Spleen (tissue), 11 donors: ENCODE measurements around the gene SP110. TPM values are rescaled to one million over a fixed set of nuclear protein-coding genes. Genes with fewer than 3 reads are reported as not detected.

Source experiments
- DNase-seq: peaks from one replicate; pipeline ENCODE4 v3.0.0-alpha.2; 2020
- H3K27ac ChIP-seq, 8 donors: fragments of 200-600 bp; sonication (generic) in 7 of 8; 1 replicate in 4 of 8; 2 replicates in 4 of 8; pipeline versions ENCODE4 v1.5.0 to v1.8.0; 2016 to 2021; ENCODE audit warnings: inconsistent platforms in 4 of 8, mild to moderate bottlenecking in 4 of 8, moderate library complexity in 1 of 8
- H3K27me3 ChIP-seq, 7 donors: fragments of 200-600 bp; sonication (generic) in 6 of 7; replicated peaks in 1 of 7; 1 replicate in 4 of 7; 2 replicates in 3 of 7; pipeline versions ENCODE4 v1.5.0 to v1.8.0; 2016 to 2021; ENCODE audit warnings: inconsistent platforms in 3 of 7, mild to moderate bottlenecking in 1 of 7
- H3K36me3 ChIP-seq, 6 donors: fragments of 200-600 bp; sonication (generic) in 5 of 6; 1 replicate in 4 of 6; 2 replicates in 2 of 6; pipeline versions ENCODE4 v1.5.0 to v1.8.0; 2016 to 2021; ENCODE audit warnings: inconsistent platforms in 2 of 6
- H3K4me1 ChIP-seq, 6 donors: fragments of 200-600 bp; sonication (generic) in 5 of 6; 1 replicate in 3 of 6; 2 replicates in 3 of 6; pipeline versions ENCODE4 v1.5.0 to v1.8.0; 2016 to 2021; ENCODE audit warnings: inconsistent platforms in 3 of 6
- H3K4me3 ChIP-seq, 8 donors: fragments of 200-600 bp; sonication (generic) in 7 of 8; 1 replicate in 4 of 8; 2 replicates in 4 of 8; pipeline versions ENCODE4 v1.5.0 to v1.8.0; 2016 to 2021; ENCODE audit warnings: inconsistent platforms in 4 of 8, mild to moderate bottlenecking in 4 of 8, moderate library complexity in 2 of 8
- H3K9me3 ChIP-seq, 8 donors: fragments of 200-600 bp; sonication (generic) in 7 of 8; 1 replicate in 4 of 8; 2 replicates in 4 of 8; pipeline versions ENCODE4 v1.5.0 to v1.8.0; 2016 to 2021; ENCODE audit warnings: inconsistent platforms in 4 of 8
- CTCF ChIP-seq, 11 experiments: fragments of 200-600 bp in 7 of 11; fragments of 450-650 bp in 4 of 11; sonication (generic) in 4 of 11; IDR thresholded peaks in 8 of 11; conservative IDR thresholded peaks in 3 of 11; 1 replicate in 7 of 11; 2 replicates in 4 of 11; pipeline versions ENCODE4 v1.4.0 to v1.8.0; 2016 to 2021; ENCODE audit warnings: antibody characterized with exemption in 11 of 11, inconsistent platforms in 4 of 11, mild to moderate bottlenecking in 1 of 11
- POLR2A ChIP-seq, 3 donors: fragments of 450-650 bp; IDR thresholded peaks; one replicate each; pipeline ENCODE4 v1.5.1; 2017; ENCODE audit warnings: antibody characterized with exemption in 3 of 3, mild to moderate bottlenecking in 1 of 3
- POLR2AphosphoS5 ChIP-seq, 3 donors: sonication (generic); formaldehyde crosslinking; IDR thresholded peaks; one replicate each; pipeline ENCODE4 v1.5.1; 2017; ENCODE audit warnings: antibody characterized with exemption in 3 of 3
- WGBS, 5 donors: extraction: QIAGEN DNeasy Blood & Tissue Kit in 3 of 5; methylation state at CpG; one replicate each; pipeline versions ENCODE4 v1.1.5 to v1.1.7; 2013 to 2018; 5-methylcytosine and 5-hydroxymethylcytosine counted together
- intact Hi-C: fragments of 100-400 bp; cut with DNase I; formaldehyde crosslinking; loops from one replicate; pipeline ENCODE4 v1.15.0; 2023; ENCODE audit warnings: low total_unique reads
- polyA plus RNA-seq, 3 donors: library from polyadenylated mRNA; stranded (reverse); fragments of 200-250 nt; gene quantifications; one replicate each; pipeline ENCODE4 v1.2.1, GENCODE V29; 2013
- total RNA-seq, 7 donors: library from RNA; depleted of rRNA in 3 of 7; stranded (reverse); fragments of >200 nt in 3 of 7; fragmentation: NEBNext Ultra II Directional in 4 of 7; extraction: Animal tissue kit (Norgen Biotek cat#: 25700) in 4 of 7; gene quantifications; one replicate each; pipeline versions ENCODE4 v1.1.0 to v1.2.1, GENCODE V29; 2016 to 2021
- donor health status: healthy with polysubstance abuse.
- donor health status: DM: no; HTN: no; CAD: no; lungs with moderate emphysema.
- donor health status: DM: no; HTN: no; CAD: no.
- donor health status: Bipolar disorder and iron deficiency.
- donor health status: healthy.
- donor health status: DM: no; HTN: no; CAD: no.
- donor health status: DM: yes; HTN: yes; CAD: no.

Gene SP110
- total and polyA plus RNA-seq, 10 donors: 47.9 to 157 (median 116) TPM

- intact Hi-C loops: no loop called here
- WGBS, 5 donors: 88 to 97% (median 92%) methylated on average over 5 of the region's 5 CpGs
- H3K9me3 ChIP-seq: no peaks in the 10 kb centered on the region
- H3K27ac ChIP-seq: no peak overlapping the region
- H3K4me1 ChIP-seq: peaks cover 0 to 17% (median 8%) of the 10 kb centered on the region in 6 donors
- H3K36me3 ChIP-seq: peaks cover 0 to 2% (median 0%) of the 10 kb centered on the region in 6 donors
- no peaks in the 10 kb centered on the region for H3K27me3 ChIP-seq
- TF ChIP-seq POLR2A (IDR thresholded peaks at IDR 0.05): no peak
- DNase-seq: no peak
- H3K4me3 ChIP-seq: no peak overlapping the region
These were observed 61.3 kb downstream of the SP110 start for GRCh38 chr2:230158468-230158867.

GRCh38 chr2:230156782-230157699 is 62.7 kb downstream of the SP110 start:
- intact Hi-C loops: no loop called here
- Histone ChIP-seq H3K4me3 (no peak overlapping the region), H3K36me3 (no peaks in the 10 kb centered on the region), H3K9me3 (peaks cover 0 to 5% (median 2%) of the 10 kb centered on the region in 8 donors), H3K27ac (no peak overlapping the region), H3K27me3 (no peaks in the 10 kb centered on the region), H3K4me1 (peaks cover 0 to 17% (median 8%) of the 10 kb centered on the region in 6 donors)
- TF ChIP-seq POLR2A (IDR thresholded peaks at IDR 0.05) (no peak), POLR2AphosphoS5 (IDR thresholded peaks at IDR 0.05) (no peak), CTCF (IDR thresholded peaks at IDR 0.05 in 8 of 11, conservative IDR thresholded peaks at IDR 0.05 in 3 of 11) (no peak)
- 74 to 85% (median 80%) methylated on average over 21 to 25 of the region's 25 CpGs for WGBS, 5 donors
- no peak for DNase-seq

GRCh38 chr2:230155359-230155758 is 64.4 kb downstream of the SP110 start:
- peaks cover 0 to 8% (median 2%) of the 10 kb centered on the region in 8 donors for H3K9me3 ChIP-seq
- TF ChIP-seq POLR2A (IDR thresholded peaks at IDR 0.05): no peak
- TF ChIP-seq CTCF (IDR thresholded peaks at IDR 0.05 in 8 of 11, conservative IDR thresholded peaks at IDR 0.05 in 3 of 11): no peak
- TF ChIP-seq POLR2AphosphoS5 (IDR thresholded peaks at IDR 0.05): no peak
- H3K36me3 ChIP-seq: no peaks in the 10 kb centered on the region
- no peak for DNase-seq
- WGBS, 5 donors: 36 to 68% (median 45%) methylated on average over 7 of the region's 7 CpGs
- no peaks in the 10 kb centered on the region for H3K27me3 ChIP-seq
- no peak overlapping the region for H3K27ac ChIP-seq
- H3K4me3 ChIP-seq: no peak overlapping the region
- H3K4me1 ChIP-seq: peaks cover 0 to 12% (median 7%) of the 10 kb centered on the region in 6 donors
- intact Hi-C loops: no loop called here

- no peak for DNase-seq
- intact Hi-C loops: no loop called here
- WGBS, 5 donors: 36 to 92% (median 45%) methylated on average over 2 of the region's 2 CpGs
- Histone ChIP-seq H3K4me1 (peaks cover 0 to 3% (median 0%) of the 10 kb centered on the region in 6 donors), H3K27me3 (no peaks in the 10 kb centered on the region), H3K27ac (no peak overlapping the region), H3K36me3 (no peaks in the 10 kb centered on the region), H3K9me3 (peaks cover 0 to 8% (median 2%) of the 10 kb centered on the region in 8 donors), H3K4me3 (no peak overlapping the region)
- TF ChIP-seq POLR2AphosphoS5 (IDR thresholded peaks at IDR 0.05) (no peak), CTCF (IDR thresholded peaks at IDR 0.05 in 8 of 11, conservative IDR thresholded peaks at IDR 0.05 in 3 of 11) (no peak), POLR2A (IDR thresholded peaks at IDR 0.05) (no peak)
These were observed 66.3 kb downstream of the SP110 start for GRCh38 chr2:230153390-230153976.
